IMR-90 (cell line): ENCODE results near the gene DSCAM. TPM values are rescaled to one million over a fixed set of nuclear protein-coding genes. Genes with fewer than 3 reads are reported as not detected.

Source experiments
- ATAC-seq: fragments of 200-7000 bp; cut with Tn5 transposase; 2 replicates; pipeline ENCODE4 v1.9.1; 2020; ENCODE audit warnings: low read depth, mild to moderate bottlenecking, moderate library complexity
- BruUV-seq: library from RNA; stranded (reverse); fragments of 400-500 nt; replicated peaks from 2 replicates; lab custom pipeline; 2021; lab: Mats Ljungman, UMichigan
- CTCF ChIA-PET: fragments of 300-600 bp; formaldehyde crosslinking; extraction: SDS; loops from one replicate; lab custom pipeline; 2021; ENCODE audit warnings: antibody characterized with exemption; lab: Yijun Ruan, JAX
- POLR2A ChIA-PET: fragments of 300-600 bp; sonication (Branson Sonifier 250); formaldehyde crosslinking; loops from one replicate; lab custom pipeline; 2022; ENCODE audit warnings: antibody characterized with exemption; ENCODE audit not compliant: unreplicated experiment; lab: Charles Lee
- DNase-seq: peaks from one replicate; pipeline ENCODE4 v3.0.0; 2013
- H2AFZ ChIP-seq: replicated peaks from 2 replicates; pipeline ENCODE3; 2013; ENCODE audit warnings: low read length, mild to moderate bottlenecking; ENCODE audit not compliant: poor library complexity
- H2AK5ac ChIP-seq: 2 replicates; pipeline ENCODE4 v1.6.1; 2013; ENCODE audit warnings: low read depth, low read length, inconsistent platforms
- H2AK9ac ChIP-seq: replicated peaks from 2 replicates; pipeline ENCODE3; 2013; ENCODE audit warnings: mild to moderate bottlenecking, low read depth, low read length, moderate library complexity; ENCODE audit not compliant: poor library complexity
- H2BK120ac ChIP-seq: 2 replicates; pipeline ENCODE4 v1.6.1; 2013; ENCODE audit warnings: low read depth, low read length, inconsistent platforms
- H2BK15ac ChIP-seq: 3 replicates; pipeline ENCODE4 v1.6.1; 2013; ENCODE audit warnings: low read depth, low read length, inconsistent platforms
- H2BK20ac ChIP-seq: 2 replicates; pipeline ENCODE4 v1.6.1; 2013; ENCODE audit warnings: low read depth, mild to moderate bottlenecking, inconsistent platforms, low read length, moderate library complexity
- H2BK5ac ChIP-seq: 2 replicates; pipeline ENCODE4 v1.6.1; 2013; ENCODE audit warnings: mild to moderate bottlenecking, low read depth, low read length, inconsistent platforms; ENCODE audit not compliant: poor library complexity, severe bottlenecking
- H3K14ac ChIP-seq: replicated peaks from 2 replicates; pipeline ENCODE4 v1.6.1; 2013; ENCODE audit warnings: low read depth, low read length, inconsistent platforms
- H3K18ac ChIP-seq: 2 replicates; pipeline ENCODE4 v1.6.1; 2013; ENCODE audit warnings: low read depth, low read length, control low read depth
- H3K23ac ChIP-seq: 2 replicates; pipeline ENCODE4 v1.6.1; 2013; ENCODE audit warnings: low read depth, low read length, inconsistent platforms
- H3K27ac ChIP-seq: 2 replicates; pipeline ENCODE4 v1.5.1; 2013; ENCODE audit warnings: mild to moderate bottlenecking, control low read depth, low read length; ENCODE audit not compliant: insufficient read depth
- H3K27me3 ChIP-seq: 2 replicates; pipeline ENCODE4 v1.6.1; 2013; ENCODE audit warnings: low read length; ENCODE audit not compliant: control insufficient read depth, insufficient read depth
- H3K36me3 ChIP-seq: 2 replicates; pipeline ENCODE4 v1.6.1; 2013; ENCODE audit warnings: low read length, mixed read lengths; ENCODE audit not compliant: control insufficient read depth, insufficient read depth
- H3K4ac ChIP-seq: 2 replicates; pipeline ENCODE4 v1.6.1; 2013; ENCODE audit warnings: low read depth, low read length, inconsistent platforms
- H3K4me1 ChIP-seq: 2 replicates; pipeline ENCODE4 v1.6.1; 2013; ENCODE audit warnings: low read length, mixed read lengths; ENCODE audit not compliant: control insufficient read depth, insufficient read depth
- H3K4me2 ChIP-seq: 2 replicates; pipeline ENCODE4 v1.6.1; 2013; ENCODE audit warnings: low read depth, mild to moderate bottlenecking, control low read depth, low read length, moderate library complexity
- H3K4me3 ChIP-seq: 2 replicates; pipeline ENCODE4 v1.5.1; 2013; ENCODE audit warnings: low read depth, mild to moderate bottlenecking, control low read depth, low read length, moderate library complexity; ENCODE audit not compliant: insufficient read depth
- H3K56ac ChIP-seq: 2 replicates; pipeline ENCODE4 v1.6.1; 2013; ENCODE audit warnings: low read length, inconsistent platforms; ENCODE audit not compliant: insufficient read depth; ENCODE audit errors: extremely low read depth
- H3K79me1 ChIP-seq, 2 experiments: 2 replicates each; pipeline ENCODE4 v1.6.1; 2013; ENCODE audit warnings: low read length in 2 of 2, inconsistent platforms in 1 of 2, low read depth in 1 of 2
- H3K9ac ChIP-seq: 2 replicates; pipeline ENCODE4 v1.6.1; 2013; ENCODE audit warnings: low read depth, low read length, control low read depth
- H3K9me1 ChIP-seq: 2 replicates; pipeline ENCODE4 v1.6.1; 2013; ENCODE audit warnings: low read length, inconsistent platforms; ENCODE audit not compliant: insufficient read depth
- H3K9me3 ChIP-seq: 2 replicates; pipeline ENCODE4 v1.6.1; 2013; ENCODE audit warnings: low read length; ENCODE audit not compliant: control insufficient read depth, insufficient read depth
- H4K20me1 ChIP-seq: 2 replicates; pipeline ENCODE4 v1.6.1; 2013; ENCODE audit warnings: low read length, inconsistent platforms; ENCODE audit not compliant: insufficient read depth
- H4K5ac ChIP-seq: 2 replicates; pipeline ENCODE4 v1.6.1; 2013; ENCODE audit warnings: mild to moderate bottlenecking, low read depth, low read length, control low read depth
- H4K8ac ChIP-seq, 2 experiments: 2 replicates each; pipeline ENCODE4 v1.6.1; 2013; ENCODE audit warnings: low read depth in 2 of 2, low read length in 2 of 2, control low read depth in 1 of 2, inconsistent platforms in 1 of 2
- H4K91ac ChIP-seq: 2 replicates; pipeline ENCODE4 v1.6.1; 2013; ENCODE audit warnings: low read depth, low read length, inconsistent platforms; ENCODE audit not compliant: insufficient read depth
- WGBS, 2 experiments: methylation state at CpG; one replicate each; pipeline versions ENCODE4 v1.1.5 to v1.1.7; 2013; ENCODE audit warnings: missing lambda C conversion rate in 2 of 2; ENCODE audit not compliant: insufficient read length in 1 of 2; ENCODE audit errors: extremely low coverage in 2 of 2; 5-methylcytosine and 5-hydroxymethylcytosine counted together
- dilution Hi-C: fragments of 300-500 bp; cut with HindIII; formaldehyde crosslinking; loops from one replicate; pipeline ENCODE4 v1.14.3; 2018; ENCODE audit warnings: low sequenced_read_pairs; ENCODE audit not compliant: unreplicated experiment
- in situ Hi-C: fragments of 300-500 bp; cut with MboI; formaldehyde crosslinking; loops from 3 replicates; pipeline ENCODE4 v1.14.3; 2019; ENCODE audit warnings: low sequenced_read_pairs, inconsistent platforms, mixed read lengths
- intact Hi-C: fragments of 100-400 bp; cut with micrococcal nuclease; formaldehyde crosslinking; loops from 2 replicates; pipeline ENCODE4 v1.10.0; 2022
- polyA plus RNA-seq, 3 experiments: library from polyadenylated mRNA; depleted of rRNA; stranded (reverse); fragments of >200 nt; gene quantifications; 2 replicates each; pipeline ENCODE4 v1.2.3, GENCODE V29; 2012; ENCODE audit warnings: low replicate concordance in 1 of 3
- total RNA-seq: library from RNA; depleted of rRNA; stranded (reverse); fragments of >200 nt; gene quantifications from 2 replicates; pipeline ENCODE4 v1.2.3, GENCODE V29; 2012
- TF ChIP-seq, protein P1 (sequence below): fragments of 150-350 bp; IDR thresholded peaks from 2 replicates; pipeline ENCODE4 v1.6.1; 2016; ENCODE audit warnings: low read depth, mild to moderate bottlenecking, low read length, moderate library complexity, borderline replicate concordance
- TF ChIP-seq, protein P2 (sequence below): conservative IDR thresholded peaks from 2 replicates; pipeline ENCODE4 v1.5.1; 2012; ENCODE audit warnings: mild to moderate bottlenecking, low read depth, low read length, improper control_type of control experiment
- TF ChIP-seq, protein P3 (sequence below): fragments of 150-350 bp; IDR thresholded peaks from 2 replicates; pipeline ENCODE4 v1.6.1; 2017; ENCODE audit warnings: mild to moderate bottlenecking, antibody characterized with exemption, low read length, low read depth

The DSCAM gene
- total and polyA plus RNA-seq, 2 of the 4 experiments (the other 2 are of a cell fraction): under 0.01 to 0.02 TPM

DNA sequence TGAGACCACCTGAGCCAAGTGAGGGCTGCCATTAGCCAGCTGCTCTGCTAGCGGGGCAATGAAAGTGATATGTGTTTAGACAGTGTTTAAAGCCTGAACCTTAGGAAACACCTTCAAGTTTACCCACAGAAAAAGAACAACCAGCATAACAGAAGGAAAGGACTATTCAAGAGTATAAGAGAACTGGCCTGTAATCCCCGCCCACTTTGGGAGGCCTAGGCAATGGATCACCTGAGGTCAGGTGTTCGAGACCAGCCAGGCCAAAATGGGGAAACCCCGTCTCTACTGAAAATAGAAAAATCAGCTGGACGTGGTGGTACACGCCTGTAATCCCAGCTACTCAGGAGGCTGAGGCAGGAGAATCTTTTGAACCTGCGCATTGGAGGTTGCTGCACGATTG lies 830.3 kb downstream of the DSCAM start:
- no peak overlapping the region for H3K27ac ChIP-seq
- no peaks in the 10 kb centered on the region for H3K36me3 ChIP-seq
- no peak overlapping the region for H2BK120ac ChIP-seq
- no peaks in the 10 kb centered on the region for H3K9me1 ChIP-seq
- no peaks in the 10 kb centered on the region for H3K27me3 ChIP-seq
- H3K14ac ChIP-seq: no peak overlapping the region
- H4K5ac ChIP-seq: no peak overlapping the region
- no peak overlapping the region for H3K4ac ChIP-seq
- intact Hi-C loops (no loop called here), in situ Hi-C loops (no loop called here), dilution Hi-C loops (no loop called here)
- BruUV-seq: no TSS peak
- no peak overlapping the region for H2BK5ac ChIP-seq
- no peak overlapping the region for H3K56ac ChIP-seq
- ChIA-PET CTCF (no interaction called here), POLR2A (no interaction called here)
- no peaks in the 10 kb centered on the region for H4K20me1 ChIP-seq
- TF ChIP-seq, protein P1, sequence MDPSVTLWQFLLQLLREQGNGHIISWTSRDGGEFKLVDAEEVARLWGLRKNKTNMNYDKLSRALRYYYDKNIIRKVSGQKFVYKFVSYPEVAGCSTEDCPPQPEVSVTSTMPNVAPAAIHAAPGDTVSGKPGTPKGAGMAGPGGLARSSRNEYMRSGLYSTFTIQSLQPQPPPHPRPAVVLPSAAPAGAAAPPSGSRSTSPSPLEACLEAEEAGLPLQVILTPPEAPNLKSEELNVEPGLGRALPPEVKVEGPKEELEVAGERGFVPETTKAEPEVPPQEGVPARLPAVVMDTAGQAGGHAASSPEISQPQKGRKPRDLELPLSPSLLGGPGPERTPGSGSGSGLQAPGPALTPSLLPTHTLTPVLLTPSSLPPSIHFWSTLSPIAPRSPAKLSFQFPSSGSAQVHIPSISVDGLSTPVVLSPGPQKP: no peak
- TF ChIP-seq, protein P2, sequence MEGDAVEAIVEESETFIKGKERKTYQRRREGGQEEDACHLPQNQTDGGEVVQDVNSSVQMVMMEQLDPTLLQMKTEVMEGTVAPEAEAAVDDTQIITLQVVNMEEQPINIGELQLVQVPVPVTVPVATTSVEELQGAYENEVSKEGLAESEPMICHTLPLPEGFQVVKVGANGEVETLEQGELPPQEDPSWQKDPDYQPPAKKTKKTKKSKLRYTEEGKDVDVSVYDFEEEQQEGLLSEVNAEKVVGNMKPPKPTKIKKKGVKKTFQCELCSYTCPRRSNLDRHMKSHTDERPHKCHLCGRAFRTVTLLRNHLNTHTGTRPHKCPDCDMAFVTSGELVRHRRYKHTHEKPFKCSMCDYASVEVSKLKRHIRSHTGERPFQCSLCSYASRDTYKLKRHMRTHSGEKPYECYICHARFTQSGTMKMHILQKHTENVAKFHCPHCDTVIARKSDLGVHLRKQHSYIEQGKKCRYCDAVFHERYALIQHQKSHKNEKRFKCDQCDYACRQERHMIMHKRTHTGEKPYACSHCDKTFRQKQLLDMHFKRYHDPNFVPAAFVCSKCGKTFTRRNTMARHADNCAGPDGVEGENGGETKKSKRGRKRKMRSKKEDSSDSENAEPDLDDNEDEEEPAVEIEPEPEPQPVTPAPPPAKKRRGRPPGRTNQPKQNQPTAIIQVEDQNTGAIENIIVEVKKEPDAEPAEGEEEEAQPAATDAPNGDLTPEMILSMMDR: no peak
- TF ChIP-seq, protein P3, sequence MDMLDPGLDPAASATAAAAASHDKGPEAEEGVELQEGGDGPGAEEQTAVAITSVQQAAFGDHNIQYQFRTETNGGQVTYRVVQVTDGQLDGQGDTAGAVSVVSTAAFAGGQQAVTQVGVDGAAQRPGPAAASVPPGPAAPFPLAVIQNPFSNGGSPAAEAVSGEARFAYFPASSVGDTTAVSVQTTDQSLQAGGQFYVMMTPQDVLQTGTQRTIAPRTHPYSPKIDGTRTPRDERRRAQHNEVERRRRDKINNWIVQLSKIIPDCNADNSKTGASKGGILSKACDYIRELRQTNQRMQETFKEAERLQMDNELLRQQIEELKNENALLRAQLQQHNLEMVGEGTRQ: no peak
- WGBS, 2 experiments: 52% methylated on average over 5 of the region's 8 CpGs; no CpG with 5 or more reads in 1 of the 2 experiments
- no peak overlapping the region for H3K4me3 ChIP-seq
- no peak overlapping the region for H2AK9ac ChIP-seq
- DNase-seq: no peak
- ATAC-seq: no peak
- H3K4me2 ChIP-seq: no peak overlapping the region
- no peaks in the 10 kb centered on the region for H3K79me1 ChIP-seq
- H2BK20ac ChIP-seq: no peak overlapping the region
- H3K18ac ChIP-seq: no peak overlapping the region
- H2AFZ ChIP-seq: no peak overlapping the region
- no peak overlapping the region for H4K8ac ChIP-seq
- no peaks in the 10 kb centered on the region for H3K4me1 ChIP-seq
- H3K9me3 ChIP-seq: peaks cover 44% of the 10 kb centered on the region
- H2BK15ac ChIP-seq: no peak overlapping the region
- no peak overlapping the region for H4K91ac ChIP-seq
- no peak overlapping the region for H2AK5ac ChIP-seq
- no peak overlapping the region for H3K9ac ChIP-seq
- no peak overlapping the region for H3K23ac ChIP-seq
